ENCODE results near the gene GRSF1. TPM values are rescaled to one million over a fixed set of nuclear protein-coding genes. Genes with fewer than 3 reads are reported as not detected.

GRSF1 gene
- total RNA-seq, 1 experiment from 2014 or later, result 108 TPM

DNA sequence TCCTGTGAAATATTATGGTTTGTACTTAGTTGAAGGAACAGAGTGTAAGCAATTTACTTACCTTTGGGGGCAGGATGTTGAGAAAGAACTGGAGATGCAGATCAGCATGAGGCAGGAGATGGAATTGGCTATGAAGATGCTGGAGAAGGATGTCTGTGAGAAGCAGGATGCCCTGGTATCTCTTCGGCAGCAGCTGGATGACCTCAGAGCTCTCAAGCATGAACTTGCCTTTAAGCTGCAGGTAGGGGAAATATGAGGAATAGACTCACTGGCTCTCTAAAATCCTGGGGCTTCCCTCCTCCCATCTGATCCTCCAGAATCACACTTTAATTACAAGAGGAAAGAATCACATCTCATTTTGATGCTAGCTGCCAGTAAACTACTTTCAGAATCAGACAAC lies 51.0 kb downstream of the GRSF1 start:
- H3K27me3 ChIP-seq (ENCODE audit: insufficient read depth, low read length), result no peaks in the 10 kb centered on the region
- no peak overlapping the region for H3K9ac ChIP-seq (ENCODE audit: extremely low read depth, insufficient read length, low read length)
- no peak overlapping the region for H3T11ph ChIP-seq (ENCODE audit: low read length)
- no peak overlapping the region for H2BK12ac ChIP-seq (ENCODE audit: insufficient read length, low read depth, low read length)
- H3K4me2 ChIP-seq (ENCODE audit: insufficient read depth, insufficient read length, low read length), result no peak overlapping the region
- Mint-ChIP-seq H3K4me3 (no peak overlapping the region), H3K36me3 (ENCODE audit: insufficient read depth in 1 of 3, low read depth in 3 of 3) (peaks cover 0 to 36% (median 28%) of the 10 kb centered on the region in 3 experiments; a peak in 6 of 7 replicates), H3K4me1 (no peaks in the 10 kb centered on the region), H3K9me3 (no peaks in the 10 kb centered on the region), H3K27me3 (ENCODE audit: low read depth) (no peaks in the 10 kb centered on the region), H3K27ac (no peak overlapping the region)
- no peak overlapping the region for H3K23ac ChIP-seq (ENCODE audit: insufficient read length, low read depth, low read length)
- H2BK15ac ChIP-seq (ENCODE audit: low read depth, low read length), result no peak overlapping the region
- no peak overlapping the region for H2BK120ac ChIP-seq (ENCODE audit: low read depth, low read length, poor library complexity, severe bottlenecking)
- H3K79me2 ChIP-seq (ENCODE audit: insufficient read depth, low read length), result no peaks in the 10 kb centered on the region
- H2BK5ac ChIP-seq (ENCODE audit: insufficient read length, low read length), result no peak overlapping the region
- H4K20me1 ChIP-seq (ENCODE audit: control insufficient read depth, insufficient read depth, insufficient read length), result no peaks in the 10 kb centered on the region
- H3K4me1 ChIP-seq (ENCODE audit: insufficient read depth, low read length), result no peaks in the 10 kb centered on the region
- no peak overlapping the region for H4K5ac ChIP-seq (ENCODE audit: insufficient read length, low read depth, low read length)
- TF ChIP-seq, protein P1, sequence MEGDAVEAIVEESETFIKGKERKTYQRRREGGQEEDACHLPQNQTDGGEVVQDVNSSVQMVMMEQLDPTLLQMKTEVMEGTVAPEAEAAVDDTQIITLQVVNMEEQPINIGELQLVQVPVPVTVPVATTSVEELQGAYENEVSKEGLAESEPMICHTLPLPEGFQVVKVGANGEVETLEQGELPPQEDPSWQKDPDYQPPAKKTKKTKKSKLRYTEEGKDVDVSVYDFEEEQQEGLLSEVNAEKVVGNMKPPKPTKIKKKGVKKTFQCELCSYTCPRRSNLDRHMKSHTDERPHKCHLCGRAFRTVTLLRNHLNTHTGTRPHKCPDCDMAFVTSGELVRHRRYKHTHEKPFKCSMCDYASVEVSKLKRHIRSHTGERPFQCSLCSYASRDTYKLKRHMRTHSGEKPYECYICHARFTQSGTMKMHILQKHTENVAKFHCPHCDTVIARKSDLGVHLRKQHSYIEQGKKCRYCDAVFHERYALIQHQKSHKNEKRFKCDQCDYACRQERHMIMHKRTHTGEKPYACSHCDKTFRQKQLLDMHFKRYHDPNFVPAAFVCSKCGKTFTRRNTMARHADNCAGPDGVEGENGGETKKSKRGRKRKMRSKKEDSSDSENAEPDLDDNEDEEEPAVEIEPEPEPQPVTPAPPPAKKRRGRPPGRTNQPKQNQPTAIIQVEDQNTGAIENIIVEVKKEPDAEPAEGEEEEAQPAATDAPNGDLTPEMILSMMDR (conservative IDR thresholded peaks at IDR 0.05), result no peak
- DNase-seq, result no peak
- H3K79me1 ChIP-seq (ENCODE audit: insufficient read depth, low read depth, low read length, poor library complexity, severe bottlenecking), result no peaks in the 10 kb centered on the region
- H3K9me3 ChIP-seq (ENCODE audit: control insufficient read depth, low read depth, low read length), result no peaks in the 10 kb centered on the region
- H3K56ac ChIP-seq (ENCODE audit: insufficient read length, low read depth, low read length), result no peak overlapping the region
- H2AK5ac ChIP-seq (ENCODE audit: insufficient read length, low read length), result no peak overlapping the region
- no peak overlapping the region for H3K18ac ChIP-seq (ENCODE audit: insufficient read length, low read depth, low read length)
- no peak overlapping the region for H3K4ac ChIP-seq (ENCODE audit: low read depth, low read length)
- H3K27ac ChIP-seq (ENCODE audit: insufficient read length, low read depth, low read length), result no peak overlapping the region
- no peak overlapping the region for H4K91ac ChIP-seq (ENCODE audit: insufficient read length, low read depth, low read length)
- no peak overlapping the region for H2BK20ac ChIP-seq (ENCODE audit: low read depth, low read length, poor library complexity, severe bottlenecking)
- no CpG with 5 or more reads among the region's 1 CpG for WGBS (ENCODE audit: extremely low coverage, insufficient read length, low lambda C conversion rate)
- H3K23me2 ChIP-seq (ENCODE audit: insufficient read length, low read depth, low read length, poor library complexity, severe bottlenecking), result no peaks in the 10 kb centered on the region
- no peak overlapping the region for H3K14ac ChIP-seq (ENCODE audit: insufficient read depth, low read length)
- no peak overlapping the region for H4K8ac ChIP-seq (replicated peaks; ENCODE audit: insufficient read length, low read depth, low read length)
- no peak overlapping the region for H2AFZ ChIP-seq (ENCODE audit: low read length)
